Stimulated activated CD8-positive, alpha-beta memory T cell treated with anti-CD3 and anti-CD28 coated beads, Interleukin-12 subunit alpha, Interleukin-12 subunit beta, amount 100 ng/mL, for 1 hour (primary cell): ENCODE measurements around the gene MRAS.
"Not testable (repeated sequence)": the region's sequence is repeated elsewhere in the genome, so short reads cannot be mapped to it uniquely, and the experiment has no call there.

Experiments used
- DNase-seq: peaks from one replicate; pipeline ENCODE4 v3.0.0-alpha.2; 2020; ENCODE audit warnings: low read depth

Gene MRAS

DNA sequence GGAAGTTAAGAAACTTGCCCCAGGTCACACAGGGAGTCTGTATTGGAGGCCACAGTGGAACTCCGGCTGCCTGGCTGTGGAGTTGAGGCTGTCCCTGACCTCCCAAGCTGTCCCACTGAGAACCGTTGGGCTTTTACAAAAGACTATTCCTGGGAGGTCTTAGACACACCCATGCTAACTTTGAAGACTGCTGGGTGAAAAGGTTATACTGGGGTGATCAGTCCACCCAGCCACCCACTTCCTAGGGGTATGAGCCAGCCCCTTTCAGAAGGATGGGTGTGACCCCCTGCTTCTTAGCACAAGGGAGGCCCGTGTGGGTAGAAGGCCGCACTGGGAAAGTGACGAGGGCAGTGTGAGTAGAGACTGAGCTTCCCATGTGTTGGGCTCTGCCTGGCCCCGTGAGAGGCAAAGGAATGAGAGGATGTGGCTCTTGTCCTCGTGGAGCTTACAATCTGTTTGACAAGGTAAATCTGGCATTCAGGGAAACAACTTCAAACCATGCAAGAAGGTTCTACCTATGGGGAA is 19.0 kb downstream of the MRAS start:
- DNase-seq = no peak

DNA sequence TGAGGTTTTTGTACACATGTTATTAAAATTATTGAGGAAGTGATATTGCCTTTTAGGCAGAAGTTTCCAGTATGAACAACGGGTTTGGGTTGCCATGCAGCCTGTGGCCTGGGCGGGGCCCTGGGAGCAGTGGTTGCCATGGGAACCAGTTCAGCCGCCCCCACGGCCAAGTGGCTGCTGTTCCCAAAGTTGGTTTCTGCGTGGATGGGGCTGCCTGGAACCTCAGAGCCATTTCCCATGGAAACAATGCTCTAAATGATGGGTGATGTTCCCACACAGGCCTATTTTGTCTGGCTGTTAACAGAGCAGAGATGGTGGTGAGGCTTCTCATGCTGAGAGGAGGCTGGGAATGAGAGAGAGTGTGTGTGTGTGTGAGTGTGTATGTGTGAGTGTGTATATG is 19.5 kb downstream of the MRAS start:
- DNase-seq = no peak

- DNase-seq = no peak
These were observed 20.9 kb downstream of the MRAS start for GRCh38 chr3:138369151-138369900.

DNA sequence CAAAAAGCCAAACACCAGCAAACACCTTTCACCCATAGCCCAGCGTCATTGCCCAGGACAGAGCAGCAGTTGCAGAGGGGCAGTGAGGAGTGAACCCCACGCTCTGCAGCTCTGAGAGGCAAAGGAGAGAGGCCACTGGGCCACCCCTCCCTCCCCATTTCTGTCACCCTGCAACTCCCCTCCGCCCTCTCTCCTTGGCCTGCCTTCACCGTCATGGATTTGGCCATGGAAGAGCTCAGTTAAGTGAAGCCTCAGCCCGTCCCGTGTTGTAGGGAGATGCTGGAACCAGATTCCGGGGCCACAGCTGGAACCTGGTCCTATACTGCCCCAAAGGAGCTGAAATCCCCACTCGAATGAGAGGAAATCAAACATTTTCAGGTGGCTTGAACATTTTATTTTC is 21.9 kb downstream of the MRAS start:
- DNase-seq = no peak

GRCh38 chr3:138371070-138371965 is 22.9 kb downstream of the MRAS start:
- DNase-seq = no peak

GRCh38 chr3:138373087-138373735 is 24.8 kb downstream of the MRAS start:
- DNase-seq = no peak

DNA sequence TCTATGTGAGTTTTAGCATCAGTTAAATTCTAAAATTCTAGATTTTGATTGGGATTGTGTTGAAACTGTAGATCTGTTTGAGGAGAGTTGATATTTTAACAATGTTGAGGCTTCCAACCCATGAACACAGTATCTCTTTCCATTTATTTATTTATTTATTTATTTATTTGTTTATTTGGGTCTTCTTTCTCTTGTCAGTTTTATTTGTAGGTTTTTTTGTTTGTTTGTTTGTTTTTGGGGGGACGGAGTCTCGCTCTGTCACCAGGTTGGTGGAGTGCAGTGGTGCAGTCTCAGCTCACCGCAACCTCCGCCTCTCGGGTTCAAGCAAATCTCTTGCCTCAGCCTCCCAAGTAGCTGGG is 25.3 kb downstream of the MRAS start:
- DNase-seq = no peak

DNA sequence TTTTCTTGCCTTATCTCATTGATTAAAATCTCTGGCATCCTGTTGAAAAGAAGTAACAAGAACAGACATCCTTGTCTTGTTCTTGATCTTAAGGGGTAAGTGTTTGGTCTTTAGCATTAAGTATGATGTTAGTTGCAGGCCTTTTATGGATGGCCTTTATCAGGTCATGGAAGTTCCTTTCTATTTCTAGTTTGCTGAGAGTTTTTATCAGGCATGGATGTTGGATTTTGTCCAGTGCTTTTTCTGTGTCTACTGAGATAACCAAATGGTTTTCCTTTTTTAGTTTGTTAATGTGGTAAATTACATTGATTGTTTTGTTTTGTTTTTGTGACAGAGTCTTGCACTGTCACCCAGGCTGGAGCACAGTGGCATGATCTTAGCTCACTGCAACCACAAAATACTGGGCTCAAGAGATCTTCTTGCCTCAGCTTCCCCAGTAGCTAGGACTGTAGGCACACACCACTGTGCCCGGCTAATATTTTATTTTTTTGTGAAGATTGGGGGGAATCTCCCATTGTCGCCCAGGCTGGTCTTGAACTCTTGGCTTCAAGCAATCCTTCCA is 26.3 kb downstream of the MRAS start:
- DNase-seq = no peak

DNA sequence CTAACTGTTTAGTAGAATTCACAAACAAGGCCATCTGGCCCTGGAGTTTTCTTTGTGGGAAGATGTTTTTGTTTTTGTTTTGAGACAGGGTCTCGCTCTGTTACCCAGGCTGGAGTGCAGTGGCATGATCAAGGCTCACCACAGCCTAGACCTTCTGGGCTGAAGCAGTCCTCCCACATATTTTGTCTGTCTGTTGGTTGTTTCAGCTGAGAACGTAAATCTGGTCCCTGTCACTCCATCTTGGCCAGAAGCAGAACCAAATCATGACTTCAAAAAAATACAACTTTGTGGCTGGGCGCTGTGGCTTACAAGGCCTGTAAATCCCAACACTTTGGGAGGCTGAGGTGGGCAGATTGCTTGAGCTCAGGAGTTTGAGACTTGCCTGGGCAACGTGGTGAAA is 27.1 kb downstream of the MRAS start:
- no peak for DNase-seq

DNA sequence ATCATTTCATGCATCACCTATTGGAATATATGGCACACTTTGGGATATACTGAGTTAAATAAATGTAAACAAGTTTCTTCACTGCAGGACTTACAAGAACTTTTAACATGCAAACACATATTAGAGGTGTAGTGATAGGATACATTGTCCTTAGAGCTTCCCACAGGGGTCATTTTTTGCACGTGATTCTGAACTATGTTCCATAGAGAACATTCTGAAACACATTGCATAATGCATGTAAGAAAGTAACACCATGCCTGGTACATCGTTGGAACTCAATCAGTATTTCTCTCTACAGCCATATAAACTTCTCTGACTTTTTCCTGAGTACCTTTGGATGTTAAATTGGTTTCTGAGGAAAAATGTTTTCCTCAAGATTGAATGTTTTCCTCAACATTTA is 28.3 kb downstream of the MRAS start:
- DNase-seq = no peak

- not testable (repeated sequence) for DNase-seq
These were observed 28.8 kb downstream of the MRAS start for GRCh38 chr3:138377212-138377611.

- DNase-seq = no peak
These were observed 29.4 kb downstream of the MRAS start for GRCh38 chr3:138377804-138378203.

DNA sequence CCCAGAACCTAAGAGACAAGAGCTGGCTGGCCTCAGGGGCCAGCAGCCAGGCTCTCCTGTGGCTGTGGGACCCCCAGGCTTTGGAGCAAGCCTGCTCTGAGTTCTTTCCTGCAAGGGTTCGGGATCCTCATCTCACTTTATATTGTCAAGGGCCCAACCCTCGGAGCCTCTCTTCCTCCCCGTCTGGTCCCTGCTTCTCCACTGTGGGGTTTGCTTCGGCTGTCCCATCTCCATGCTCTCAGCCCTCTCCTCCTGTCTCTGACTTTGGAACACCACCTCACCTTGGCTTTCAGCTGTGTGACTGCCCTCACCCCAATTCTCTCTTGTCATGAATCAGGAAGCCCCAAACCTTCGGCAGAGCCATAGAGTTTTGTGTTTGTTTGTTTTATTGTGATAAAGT is 30.0 kb downstream of the MRAS start:
- no peak for DNase-seq

DNA sequence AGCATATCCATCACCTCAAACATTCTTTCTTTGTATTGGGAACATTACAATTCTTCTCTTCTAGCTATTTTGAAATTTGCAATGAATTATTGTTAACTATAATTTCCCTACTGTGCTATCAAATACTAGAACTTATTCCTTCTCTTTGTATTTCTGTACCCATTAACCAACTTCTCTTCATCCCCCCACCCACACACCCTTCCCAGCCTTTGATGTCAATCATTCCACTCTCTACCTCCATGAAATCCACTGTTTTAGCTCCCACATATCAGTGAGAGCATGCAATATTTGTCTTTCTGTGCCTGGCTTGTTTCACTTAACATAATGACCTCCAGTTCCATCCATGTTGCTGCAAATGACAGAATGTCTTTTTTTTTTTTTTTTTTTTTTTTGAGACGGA is 30.6 kb downstream of the MRAS start:
- DNase-seq = no peak

GRCh38 chr3:138381413-138381901 is 33.1 kb downstream of the MRAS start:
- DNase-seq = no peak

- DNase-seq = no peak
These were observed 33.8 kb downstream of the MRAS start for GRCh38 chr3:138381950-138382715.

GRCh38 chr3:138383715-138384465 is 35.5 kb downstream of the MRAS start:
- DNase-seq = no peak

GRCh38 chr3:138384531-138384930 is 36.2 kb downstream of the MRAS start:
- DNase-seq = no peak

DNA sequence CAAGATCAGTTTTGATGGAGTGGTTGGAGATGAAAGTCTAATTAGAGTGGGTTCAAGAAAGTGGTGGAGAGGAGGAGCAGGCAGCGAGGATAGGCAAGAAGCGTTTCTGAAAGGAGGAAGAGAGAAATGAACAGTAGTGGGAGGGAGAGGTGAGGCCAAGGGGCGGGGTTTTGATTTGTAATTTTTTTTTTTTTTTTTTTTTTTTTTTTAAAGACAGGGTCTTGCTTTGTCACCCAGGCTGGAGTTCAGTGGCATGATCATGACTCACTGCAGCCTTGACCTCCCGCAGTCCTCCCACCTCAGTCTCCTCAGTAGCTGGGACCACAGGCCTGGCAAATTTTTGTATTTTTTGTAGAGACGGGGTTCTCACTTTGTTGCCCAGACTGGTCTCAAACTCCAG is 36.6 kb downstream of the MRAS start:
- DNase-seq = no peak

GRCh38 chr3:138389144-138389601 is 40.8 kb downstream of the MRAS start:
- no peak for DNase-seq
